Lung microvascular endothelial cell (primary cell): ENCODE data around the gene GNAO1. TPM values are rescaled to one million over a fixed set of nuclear protein-coding genes. Genes with fewer than 3 reads are reported as not detected.

Source experiments
- DNase-seq, 2 donors: peaks; one replicate each; pipeline versions ENCODE4 v3.0.0 to v3.0.0-alpha.2; 2010; ENCODE audit warnings: low read depth in 2 of 2
- total RNA-seq: library from RNA; depleted of rRNA; stranded (reverse); fragments of >200 nt; gene quantifications from 2 replicates; pipeline ENCODE4 v1.2.1, GENCODE V29; 2014

GNAO1 gene
- total RNA-seq, 1 donor from 2014 or later: not detected

- DNase-seq: no peak
Measured at GRCh38 chr16:56265184-56265583, 73.9 kb downstream of the GNAO1 start.

- no peak for DNase-seq
Measured at GRCh38 chr16:56265746-56266145, 74.5 kb downstream of the GNAO1 start.

GRCh38 chr16:56266641-56267607 is 75.6 kb downstream of the GNAO1 start:
- no peak for DNase-seq

- no peak for DNase-seq
Measured at GRCh38 chr16:56267888-56268287, 76.6 kb downstream of the GNAO1 start.

GRCh38 chr16:56268799-56269198 is 77.5 kb downstream of the GNAO1 start:
- no peak for DNase-seq

GRCh38 chr16:56269281-56269680 is 78.0 kb downstream of the GNAO1 start:
- DNase-seq: no peak

GRCh38 chr16:56269811-56270684 is 78.8 kb downstream of the GNAO1 start:
- DNase-seq: no peak

- DNase-seq: no peak
Measured at GRCh38 chr16:56270828-56271227, 79.5 kb downstream of the GNAO1 start.

GRCh38 chr16:56272583-56272894 is 81.2 kb downstream of the GNAO1 start:
- no peak for DNase-seq

GRCh38 chr16:56273615-56274014 is 82.3 kb downstream of the GNAO1 start:
- no peak for DNase-seq

GRCh38 chr16:56274369-56274768 is 83.1 kb downstream of the GNAO1 start:
- no peak for DNase-seq

- DNase-seq: no peak
Measured at GRCh38 chr16:56275076-56275475, 83.8 kb downstream of the GNAO1 start.

- DNase-seq: no peak
Measured at GRCh38 chr16:56275801-56276200, 84.5 kb downstream of the GNAO1 start.

- no peak for DNase-seq
Measured at GRCh38 chr16:56277075-56277474, 85.8 kb downstream of the GNAO1 start.

GRCh38 chr16:56278196-56278855 is 87.0 kb downstream of the GNAO1 start:
- DNase-seq: no peak

- no peak for DNase-seq
Measured at GRCh38 chr16:56279132-56279531, 87.8 kb downstream of the GNAO1 start.

GRCh38 chr16:56279914-56280313 is 88.6 kb downstream of the GNAO1 start:
- no peak for DNase-seq

GRCh38 chr16:56281249-56281805 is 90.0 kb downstream of the GNAO1 start:
- no peak for DNase-seq

GRCh38 chr16:56282451-56282850 is 91.2 kb downstream of the GNAO1 start:
- DNase-seq: no peak

- no peak for DNase-seq
Measured at GRCh38 chr16:56284521-56284920, 93.2 kb downstream of the GNAO1 start.

GRCh38 chr16:56286809-56287208 is 95.5 kb downstream of the GNAO1 start:
- DNase-seq: peak in 1 of 2 donors; percentile 31

- DNase-seq: no peak
Measured at GRCh38 chr16:56288019-56288418, 96.7 kb downstream of the GNAO1 start.
